Epithelial cell of esophagus (primary cell): Measurements from ENCODE around the gene CCL3.
"Not testable (repeated sequence)": the region's sequence is repeated elsewhere in the genome, so short reads cannot be mapped to it uniquely, and the experiment has no call there.

Experiments
- DNase-seq: peaks from one replicate; pipeline ENCODE4 v3.0.0; 2010; ENCODE audit warnings: low read depth
- H3K4me3 ChIP-seq: 2 replicates; pipeline ENCODE4 v1.5.1; 2011; ENCODE audit warnings: mild to moderate bottlenecking, low read length, control low read depth
- TF ChIP-seq, protein P1 (sequence below): IDR thresholded peaks from 2 replicates; pipeline ENCODE4 v1.5.1; 2011; ENCODE audit warnings: low read depth, mild to moderate bottlenecking, low read length, control low read depth, inconsistent platforms; ENCODE audit not compliant: insufficient read depth; ENCODE audit errors: missing control alignments

Gene CCL3

DNA sequence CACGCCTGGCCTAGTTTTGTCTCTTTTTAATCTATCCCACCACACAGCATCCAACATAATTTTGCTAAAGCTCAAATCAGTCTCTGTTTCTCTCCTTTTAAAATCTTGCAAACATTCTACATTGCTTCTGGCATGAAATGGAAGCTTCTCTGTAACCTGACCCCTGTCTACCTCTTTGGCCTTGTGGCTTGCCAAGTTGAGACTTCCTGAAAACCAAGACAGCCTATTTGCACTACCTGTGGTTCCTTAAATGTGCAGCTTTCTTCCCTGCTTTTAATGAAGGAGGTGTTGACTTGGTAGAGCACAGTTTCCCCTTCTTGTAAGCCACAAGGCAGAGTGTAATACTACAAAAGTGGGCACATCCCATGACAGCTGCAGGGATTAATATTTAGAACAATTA is 6.0 kb upstream of the CCL3 start:
- no peak for DNase-seq
- no peak overlapping the region for H3K4me3 ChIP-seq
- TF ChIP-seq, protein P1, sequence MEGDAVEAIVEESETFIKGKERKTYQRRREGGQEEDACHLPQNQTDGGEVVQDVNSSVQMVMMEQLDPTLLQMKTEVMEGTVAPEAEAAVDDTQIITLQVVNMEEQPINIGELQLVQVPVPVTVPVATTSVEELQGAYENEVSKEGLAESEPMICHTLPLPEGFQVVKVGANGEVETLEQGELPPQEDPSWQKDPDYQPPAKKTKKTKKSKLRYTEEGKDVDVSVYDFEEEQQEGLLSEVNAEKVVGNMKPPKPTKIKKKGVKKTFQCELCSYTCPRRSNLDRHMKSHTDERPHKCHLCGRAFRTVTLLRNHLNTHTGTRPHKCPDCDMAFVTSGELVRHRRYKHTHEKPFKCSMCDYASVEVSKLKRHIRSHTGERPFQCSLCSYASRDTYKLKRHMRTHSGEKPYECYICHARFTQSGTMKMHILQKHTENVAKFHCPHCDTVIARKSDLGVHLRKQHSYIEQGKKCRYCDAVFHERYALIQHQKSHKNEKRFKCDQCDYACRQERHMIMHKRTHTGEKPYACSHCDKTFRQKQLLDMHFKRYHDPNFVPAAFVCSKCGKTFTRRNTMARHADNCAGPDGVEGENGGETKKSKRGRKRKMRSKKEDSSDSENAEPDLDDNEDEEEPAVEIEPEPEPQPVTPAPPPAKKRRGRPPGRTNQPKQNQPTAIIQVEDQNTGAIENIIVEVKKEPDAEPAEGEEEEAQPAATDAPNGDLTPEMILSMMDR: no peak

DNA sequence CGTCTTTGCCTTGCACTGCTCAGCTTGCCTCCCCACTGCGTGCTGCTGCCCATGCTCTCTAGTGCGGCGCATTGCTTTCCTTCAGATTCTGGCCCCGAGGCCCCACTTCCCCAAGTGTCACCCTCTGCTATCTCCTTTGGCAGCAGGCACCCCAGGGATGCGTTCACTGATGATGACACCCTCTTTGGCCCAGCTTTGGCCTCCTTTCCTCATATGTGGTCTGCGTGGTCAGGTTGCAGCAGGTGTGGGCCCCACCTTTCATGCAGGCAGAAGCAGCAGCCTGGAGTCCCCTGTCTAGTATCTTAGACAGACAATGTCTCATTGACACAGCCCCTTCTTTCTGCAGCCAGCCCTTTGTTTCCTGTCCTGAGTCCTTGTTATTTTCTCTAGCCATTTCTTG is 4.8 kb upstream of the CCL3 start:
- TF ChIP-seq, protein P1: no peak
- H3K4me3 ChIP-seq: no peak overlapping the region
- DNase-seq: no peak

DNA sequence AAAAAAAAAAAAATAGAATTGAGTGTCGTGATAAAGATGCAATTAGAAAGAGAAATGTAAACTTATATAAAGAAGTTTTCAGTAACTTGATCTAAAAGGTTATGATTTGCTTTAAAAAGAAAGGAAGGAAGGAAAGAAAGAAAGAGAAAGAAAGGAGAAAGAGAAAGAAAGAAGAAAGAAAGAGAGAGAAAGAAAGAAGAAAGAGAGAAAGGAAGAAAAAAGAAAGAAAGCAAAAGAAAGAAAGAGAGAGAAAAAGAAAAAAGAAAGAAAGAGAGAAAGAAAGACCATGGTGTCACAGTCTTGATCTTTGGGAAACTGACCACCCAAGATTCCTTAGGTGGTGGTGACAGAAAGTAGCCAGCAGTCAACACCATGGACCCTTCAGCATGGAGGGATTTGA is 4.3 kb upstream of the CCL3 start:
- TF ChIP-seq, protein P1: no peak
- DNase-seq: no peak
- H3K4me3 ChIP-seq: no peak overlapping the region

DNA sequence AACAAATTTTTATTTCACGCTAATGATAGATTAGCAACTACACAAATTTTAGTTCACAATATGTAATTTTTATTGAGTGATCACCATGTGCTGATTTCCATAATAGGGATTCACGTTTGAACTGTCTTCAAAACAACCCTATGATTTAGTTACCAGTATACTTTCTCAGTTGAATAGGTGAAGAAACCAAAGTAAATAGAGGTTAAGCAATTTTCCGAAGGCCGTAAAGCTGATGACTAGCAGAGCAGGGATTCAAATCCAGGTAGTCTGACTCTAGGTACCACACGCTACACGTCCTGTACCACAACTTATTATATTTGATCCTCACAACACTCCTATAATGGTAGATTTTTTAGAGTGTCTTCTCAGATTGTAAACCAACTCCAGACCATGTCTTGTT is 2.8 kb upstream of the CCL3 start:
- H3K4me3 ChIP-seq, DNase-seq: not testable (repeated sequence)

DNA sequence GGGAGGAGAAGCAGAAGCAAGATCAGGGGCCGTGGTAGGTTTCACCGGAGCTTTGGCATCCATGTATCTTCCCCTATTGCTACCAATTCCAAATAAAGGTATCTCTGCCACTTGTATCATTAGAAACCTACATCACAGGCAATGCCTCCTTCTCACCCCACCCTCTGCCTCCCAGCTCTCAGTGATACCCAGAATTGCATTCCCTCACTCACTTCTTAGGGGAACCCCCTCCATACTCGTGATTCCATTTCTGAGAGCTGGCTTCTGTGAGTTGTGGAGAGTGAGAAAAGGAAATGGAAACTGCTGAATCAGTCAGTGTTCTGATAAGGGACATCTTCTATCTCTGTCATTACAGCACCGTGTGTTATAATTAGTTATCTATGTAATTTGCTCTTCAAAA is 2.3 kb upstream of the CCL3 start:
- no peak for DNase-seq
- TF ChIP-seq, protein P1: no peak
- H3K4me3 ChIP-seq: no peak overlapping the region

DNA sequence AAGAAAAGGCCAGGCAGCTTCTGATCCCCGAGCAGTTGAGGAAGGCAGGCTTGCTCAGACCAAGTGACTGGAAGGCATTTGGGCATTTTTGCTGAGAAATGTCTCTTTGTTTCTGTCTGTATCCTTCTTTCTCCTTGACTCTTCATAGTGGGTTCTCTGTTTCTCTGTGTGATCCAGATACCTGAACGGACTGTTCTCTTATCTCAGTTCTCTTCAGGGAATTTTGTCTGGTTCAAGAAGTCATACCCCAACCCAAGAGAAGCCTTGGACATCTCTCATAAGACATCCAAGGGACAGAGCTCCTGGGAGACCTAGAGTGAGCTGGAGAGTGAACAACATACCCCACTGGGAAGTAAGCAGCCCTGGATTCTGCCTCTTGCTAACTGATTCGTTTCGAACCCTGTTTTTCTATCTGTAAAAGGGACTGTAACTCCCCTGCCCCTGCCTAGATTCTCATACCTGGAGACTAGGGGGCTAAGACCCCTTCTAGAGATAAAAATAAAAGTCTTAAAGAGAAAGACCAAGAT is 541 bp downstream of the CCL3 start:
- H3K4me3 ChIP-seq: no peak overlapping the region
- DNase-seq: no peak
- TF ChIP-seq, protein P1: no peak

DNA sequence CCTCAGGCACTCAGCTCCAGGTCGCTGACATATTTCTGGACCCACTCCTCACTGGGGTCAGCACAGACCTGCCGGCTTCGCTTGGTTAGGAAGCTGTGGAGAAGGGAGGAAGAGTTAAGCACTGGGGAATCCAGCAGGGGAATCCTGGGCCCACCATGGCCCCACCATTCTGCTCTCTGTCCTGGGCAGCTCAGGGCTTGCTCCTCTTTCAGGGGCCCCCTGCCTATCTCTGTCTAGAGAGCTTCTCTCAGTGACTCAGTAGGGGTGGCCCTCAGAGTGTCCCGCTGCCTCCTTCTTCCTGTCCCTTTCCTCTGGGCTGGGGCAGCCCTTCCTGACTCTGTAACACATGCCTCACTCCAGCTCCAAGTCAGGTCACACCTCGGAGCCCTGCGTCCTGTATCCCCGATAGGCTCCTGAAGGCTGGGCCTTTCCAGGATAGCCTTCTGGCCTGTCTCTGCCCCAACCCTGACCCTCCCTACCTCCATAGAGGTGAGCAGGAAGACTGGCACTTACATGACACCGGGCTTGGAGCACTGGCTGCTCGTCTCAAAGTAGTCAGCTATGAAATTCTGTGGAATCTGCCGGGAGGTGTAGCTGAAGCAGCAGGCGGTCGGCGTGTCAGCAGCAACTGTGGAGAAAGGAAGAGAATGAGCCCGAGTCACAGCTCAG is 1.1 kb downstream of the CCL3 start:
- no peak for DNase-seq
- H3K4me3 ChIP-seq: no peak overlapping the region
- TF ChIP-seq, protein P1: no peak

DNA sequence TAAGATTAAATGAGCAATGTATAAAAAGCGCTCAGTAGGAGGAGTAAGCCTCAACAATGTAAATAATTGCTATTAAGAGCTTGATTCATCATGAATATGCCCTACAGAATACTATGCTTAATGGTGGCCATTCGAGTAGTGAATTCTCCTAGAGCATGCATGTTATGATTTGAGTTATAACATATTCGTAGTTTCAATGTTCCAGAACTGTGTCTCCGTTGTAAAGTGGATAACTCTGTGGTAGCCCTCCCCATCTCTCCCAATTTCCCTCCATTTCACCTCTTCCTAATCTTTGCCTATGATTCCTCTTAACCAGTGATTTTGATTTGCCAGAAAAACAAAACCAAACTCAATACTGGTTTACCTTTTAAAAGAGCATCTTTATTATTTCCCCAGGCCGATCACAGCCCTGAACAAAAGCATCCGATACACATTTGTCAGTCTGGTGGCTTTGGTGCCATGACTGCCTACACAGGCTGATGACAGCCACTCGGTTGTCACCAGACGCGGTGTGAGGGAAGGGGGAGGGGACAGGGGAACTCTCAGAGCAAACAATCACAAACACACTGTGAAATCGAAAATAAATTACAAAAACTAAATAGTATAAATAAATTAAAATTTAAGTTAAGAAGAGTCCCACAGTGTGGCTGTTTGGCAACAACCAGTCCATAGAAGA is 1.9 kb downstream of the CCL3 start:
- H3K4me3 ChIP-seq, DNase-seq: not testable (repeated sequence)

DNA sequence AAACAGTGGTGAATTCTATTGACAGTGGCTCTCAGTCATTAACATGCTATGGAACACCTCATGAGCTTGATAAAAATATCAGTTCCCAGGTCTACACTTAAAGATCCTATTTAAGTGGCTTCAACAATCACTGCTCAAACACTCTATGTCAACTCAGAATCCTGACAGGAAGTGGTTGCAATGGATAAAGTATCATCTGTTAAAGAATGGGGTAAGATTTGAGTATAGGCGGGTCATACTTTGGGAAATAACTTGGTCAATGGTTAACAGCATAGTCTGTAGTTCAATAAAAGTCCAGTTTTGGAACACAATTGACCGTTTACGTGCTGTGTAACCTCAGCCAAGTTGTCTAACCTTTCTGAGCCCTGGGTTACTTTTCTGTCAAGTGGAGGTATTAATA is 2.5 kb downstream of the CCL3 start:
- not testable (repeated sequence) for H3K4me3 ChIP-seq, DNase-seq
